H9 (cell line): ENCODE data around the gene KIF6. TPM values are rescaled to one million over a fixed set of nuclear protein-coding genes. Genes with fewer than 3 reads are reported as not detected.

Experiments used
- DNase-seq: peaks from one replicate; pipeline ENCODE4 v3.0.0-alpha.2; 2017
- H2AFZ ChIP-seq: one replicate; pipeline ENCODE4 v1.6.1; 2013; ENCODE audit warnings: mild to moderate bottlenecking, low read length, control low read depth, moderate library complexity
- H2AK5ac ChIP-seq: 2 replicates; pipeline ENCODE4 v1.6.1; 2013; ENCODE audit warnings: low read length, control low read depth, mixed read lengths; ENCODE audit not compliant: insufficient read length
- H2BK120ac ChIP-seq: one replicate; pipeline ENCODE4 v1.6.1; 2013; ENCODE audit warnings: low read depth, mild to moderate bottlenecking, low read length, control low read depth, inconsistent platforms; ENCODE audit not compliant: poor library complexity, severe bottlenecking
- H2BK12ac ChIP-seq: 2 replicates; pipeline ENCODE4 v1.6.1; 2013; ENCODE audit warnings: low read length, control low read depth, mixed read lengths, low read depth; ENCODE audit not compliant: insufficient read length
- H2BK15ac ChIP-seq: 2 replicates; pipeline ENCODE4 v1.6.1; 2013; ENCODE audit warnings: low read depth, low read length, control low read depth
- H2BK20ac ChIP-seq: one replicate; pipeline ENCODE4 v1.6.1; 2013; ENCODE audit warnings: low read depth, mild to moderate bottlenecking, low read length, control low read depth, inconsistent platforms; ENCODE audit not compliant: poor library complexity, severe bottlenecking
- H2BK5ac ChIP-seq: 2 replicates; pipeline ENCODE4 v1.6.1; 2013; ENCODE audit warnings: low read length, control low read depth, mixed read lengths; ENCODE audit not compliant: insufficient read length
- H3K14ac ChIP-seq: 2 replicates; pipeline ENCODE4 v1.6.1; 2013; ENCODE audit warnings: low read length, control low read depth; ENCODE audit not compliant: insufficient read depth
- H3K18ac ChIP-seq: 2 replicates; pipeline ENCODE4 v1.6.1; 2013; ENCODE audit warnings: low read depth, mild to moderate bottlenecking, mixed read lengths, low read length, control low read depth; ENCODE audit not compliant: insufficient read length
- H3K23ac ChIP-seq: 2 replicates; pipeline ENCODE4 v1.6.1; 2013; ENCODE audit warnings: low read length, control low read depth, mixed read lengths, low read depth; ENCODE audit not compliant: insufficient read length
- H3K23me2 ChIP-seq: 2 replicates; pipeline ENCODE4 v1.6.1; 2013; ENCODE audit warnings: low read depth, mild to moderate bottlenecking, mixed read lengths, low read length, control low read depth; ENCODE audit not compliant: insufficient read length, poor library complexity, severe bottlenecking
- H3K27ac ChIP-seq: 2 replicates; pipeline ENCODE4 v1.5.1; 2013; ENCODE audit warnings: low read length, control low read depth, mixed read lengths, low read depth; ENCODE audit not compliant: insufficient read length
- H3K27me3 ChIP-seq: 2 replicates; pipeline ENCODE4 v1.6.1; 2013; ENCODE audit warnings: low read length, control low read depth, inconsistent platforms; ENCODE audit not compliant: insufficient read depth
- H3K4ac ChIP-seq: 2 replicates; pipeline ENCODE4 v1.6.1; 2013; ENCODE audit warnings: low read depth, mild to moderate bottlenecking, control low read depth, inconsistent platforms, low read length, moderate library complexity
- H3K4me1 ChIP-seq: 2 replicates; pipeline ENCODE4 v1.6.1; 2013; ENCODE audit warnings: low read length, control low read depth, inconsistent platforms; ENCODE audit not compliant: insufficient read depth
- H3K4me2 ChIP-seq: 2 replicates; pipeline ENCODE4 v1.6.1; 2013; ENCODE audit warnings: low read length, control low read depth, mixed read lengths; ENCODE audit not compliant: insufficient read length, insufficient read depth
- H3K56ac ChIP-seq: 2 replicates; pipeline ENCODE4 v1.6.1; 2013; ENCODE audit warnings: low read depth, mild to moderate bottlenecking, mixed read lengths, low read length, control low read depth; ENCODE audit not compliant: insufficient read length
- H3K79me1 ChIP-seq: 2 replicates; pipeline ENCODE4 v1.6.1; 2013; ENCODE audit warnings: low read depth, mild to moderate bottlenecking, moderate library complexity, low read length, control low read depth, inconsistent platforms; ENCODE audit not compliant: insufficient read depth, poor library complexity, severe bottlenecking
- H3K79me2 ChIP-seq: 2 replicates; pipeline ENCODE4 v1.6.1; 2013; ENCODE audit warnings: low read length, control low read depth, inconsistent platforms; ENCODE audit not compliant: insufficient read depth
- H3K9ac ChIP-seq: 2 replicates; pipeline ENCODE4 v1.6.1; 2013; ENCODE audit warnings: low read length, control low read depth, mixed read lengths; ENCODE audit not compliant: insufficient read length; ENCODE audit errors: extremely low read depth
- H3K9me3 ChIP-seq: one replicate; pipeline ENCODE4 v1.6.1; 2013; ENCODE audit warnings: low read depth, low read length, inconsistent platforms; ENCODE audit not compliant: control insufficient read depth
- H3T11ph ChIP-seq: one replicate; pipeline ENCODE4 v1.6.1; 2013; ENCODE audit warnings: mild to moderate bottlenecking, low read length, control low read depth, inconsistent platforms
- H4K20me1 ChIP-seq: one replicate; pipeline ENCODE4 v1.6.1; 2013; ENCODE audit not compliant: control insufficient read depth, insufficient read length, insufficient read depth
- H4K5ac ChIP-seq: 2 replicates; pipeline ENCODE4 v1.6.1; 2013; ENCODE audit warnings: low read depth, mild to moderate bottlenecking, mixed read lengths, low read length, control low read depth; ENCODE audit not compliant: insufficient read length
- H4K8ac ChIP-seq: replicated peaks from 2 replicates; pipeline ENCODE4 v1.6.1; 2013; ENCODE audit warnings: low read length, control low read depth, mixed read lengths, low read depth; ENCODE audit not compliant: insufficient read length
- H4K91ac ChIP-seq: 2 replicates; pipeline ENCODE4 v1.6.1; 2013; ENCODE audit warnings: low read depth, mild to moderate bottlenecking, moderate library complexity, mixed read lengths, low read length, control low read depth; ENCODE audit not compliant: insufficient read length
- H3K27ac Mint-ChIP-seq, 3 experiments: 2 replicates in 2 of 3; 3 replicates in 1 of 3; pipeline ENCODE4 v1.8.0; 2020 to 2021; ENCODE audit warnings: mixed read lengths in 3 of 3, mild to moderate bottlenecking in 1 of 3, moderate library complexity in 1 of 3
- H3K27me3 Mint-ChIP-seq: 2 replicates; pipeline ENCODE4 v1.8.0; 2021; ENCODE audit warnings: low read depth, mild to moderate bottlenecking, moderate library complexity, mixed read lengths
- H3K36me3 Mint-ChIP-seq, 3 experiments: 2 replicates in 2 of 3; 3 replicates in 1 of 3; pipeline ENCODE4 v1.8.0; 2020 to 2021; ENCODE audit warnings: low read depth in 3 of 3, mixed read lengths in 3 of 3; ENCODE audit not compliant: insufficient read depth in 1 of 3
- H3K4me1 Mint-ChIP-seq, 2 experiments: 2 replicates each; pipeline ENCODE4 v1.8.0; 2020; ENCODE audit warnings: mixed read lengths in 2 of 2
- H3K4me3 Mint-ChIP-seq, 2 experiments: 2 replicates in 1 of 2; 3 replicates in 1 of 2; pipeline ENCODE4 v1.8.0; 2020 to 2021; ENCODE audit warnings: mild to moderate bottlenecking in 2 of 2, mixed read lengths in 2 of 2, moderate library complexity in 1 of 2
- H3K9me3 Mint-ChIP-seq, 2 experiments: 2 replicates in 1 of 2; 3 replicates in 1 of 2; pipeline ENCODE4 v1.8.0; 2020; ENCODE audit warnings: mild to moderate bottlenecking in 2 of 2, mixed read lengths in 2 of 2, moderate library complexity in 1 of 2
- CTCF ChIP-seq: fragments of 200-600 bp; sonication (generic); conservative IDR thresholded peaks from 3 replicates; pipeline ENCODE4 v1.8.0; 2021; ENCODE audit warnings: antibody characterized with exemption, mild to moderate bottlenecking
- WGBS: extraction: QIAGEN DNeasy Blood & Tissue Kit; methylation state at CpG from one replicate; pipeline ENCODE4 v1.1.7; 2013; ENCODE audit warnings: missing lambda C conversion rate, low lambda C conversion rate, mixed read lengths; ENCODE audit not compliant: insufficient read length; ENCODE audit errors: extremely low coverage; 5-methylcytosine and 5-hydroxymethylcytosine counted together
- total RNA-seq: library from RNA; stranded (reverse); gene quantifications from 2 replicates; pipeline ENCODE4 v1.2.1, GENCODE V29; 2021

KIF6 gene
- total RNA-seq, 1 experiment from 2014 or later: 0.63 TPM

- H3K27ac Mint-ChIP-seq: no peak overlapping the region
- H2AK5ac ChIP-seq: no peak overlapping the region
- H3K27ac ChIP-seq: no peak overlapping the region
- no peak overlapping the region for H3K9ac ChIP-seq
- no peaks in the 10 kb centered on the region for H3K36me3 Mint-ChIP-seq
- no peaks in the 10 kb centered on the region for H3K9me3 ChIP-seq
- no peak overlapping the region for H4K5ac ChIP-seq
- no peak overlapping the region for H2BK20ac ChIP-seq
- no peak overlapping the region for H3K18ac ChIP-seq
- no peaks in the 10 kb centered on the region for H3K79me2 ChIP-seq
- H3K4me3 Mint-ChIP-seq: no peak overlapping the region
- no peak overlapping the region for H3K4ac ChIP-seq
- no peak overlapping the region for H4K8ac ChIP-seq
- H3K56ac ChIP-seq: no peak overlapping the region
- H3K23ac ChIP-seq: no peak overlapping the region
- H3K9me3 Mint-ChIP-seq: no peaks in the 10 kb centered on the region; a peak in 2 of 5 replicates
- no peak overlapping the region for H2BK120ac ChIP-seq
- H3K4me2 ChIP-seq: no peak overlapping the region
- no peak overlapping the region for H2AFZ ChIP-seq
- H2BK5ac ChIP-seq: no peak overlapping the region
- H3K4me1 ChIP-seq: no peaks in the 10 kb centered on the region
- WGBS: no CpG with 5 or more reads among the region's 4 CpGs
- no peak for DNase-seq
- no peaks in the 10 kb centered on the region for H3K23me2 ChIP-seq
- no peak overlapping the region for H4K91ac ChIP-seq
- no peaks in the 10 kb centered on the region for H4K20me1 ChIP-seq
- H2BK15ac ChIP-seq: no peak overlapping the region
- H3K14ac ChIP-seq: no peak overlapping the region
- H3K27me3 Mint-ChIP-seq: no peaks in the 10 kb centered on the region
- no peak overlapping the region for H3T11ph ChIP-seq
- H2BK12ac ChIP-seq: no peak overlapping the region
- H3K4me1 Mint-ChIP-seq: no peaks in the 10 kb centered on the region; a peak in 1 of 4 replicates
- H3K79me1 ChIP-seq: no peaks in the 10 kb centered on the region
- no peak for TF ChIP-seq CTCF
- no peaks in the 10 kb centered on the region for H3K27me3 ChIP-seq
Observed at GRCh38 chr6:39576556-39577303, 148.5 kb downstream of the KIF6 start.
